D721Med (cell line): ENCODE measurements around the gene PTER.
A peak's percentile ranks its signal among the peaks of the same experiment; 100 is the strongest.

Experiments used
- DNase-seq: peaks from one replicate; pipeline ENCODE4 v3.0.0; 2011; ENCODE audit warnings: low spot score; ENCODE audit not compliant: insufficient read length
- FAIRE-seq: peaks from 2 replicates; lab custom pipeline; 2011; peaks lifted over from hg19 to GRCh38; lab: Jason Lieb, UNC
- TF ChIP-seq, protein P1 (sequence below): IDR thresholded peaks from 2 replicates; pipeline ENCODE4 v1.5.1; 2012; ENCODE audit warnings: mild to moderate bottlenecking, control low read depth; ENCODE audit not compliant: insufficient read depth; ENCODE audit errors: missing control alignments

PTER gene

DNA sequence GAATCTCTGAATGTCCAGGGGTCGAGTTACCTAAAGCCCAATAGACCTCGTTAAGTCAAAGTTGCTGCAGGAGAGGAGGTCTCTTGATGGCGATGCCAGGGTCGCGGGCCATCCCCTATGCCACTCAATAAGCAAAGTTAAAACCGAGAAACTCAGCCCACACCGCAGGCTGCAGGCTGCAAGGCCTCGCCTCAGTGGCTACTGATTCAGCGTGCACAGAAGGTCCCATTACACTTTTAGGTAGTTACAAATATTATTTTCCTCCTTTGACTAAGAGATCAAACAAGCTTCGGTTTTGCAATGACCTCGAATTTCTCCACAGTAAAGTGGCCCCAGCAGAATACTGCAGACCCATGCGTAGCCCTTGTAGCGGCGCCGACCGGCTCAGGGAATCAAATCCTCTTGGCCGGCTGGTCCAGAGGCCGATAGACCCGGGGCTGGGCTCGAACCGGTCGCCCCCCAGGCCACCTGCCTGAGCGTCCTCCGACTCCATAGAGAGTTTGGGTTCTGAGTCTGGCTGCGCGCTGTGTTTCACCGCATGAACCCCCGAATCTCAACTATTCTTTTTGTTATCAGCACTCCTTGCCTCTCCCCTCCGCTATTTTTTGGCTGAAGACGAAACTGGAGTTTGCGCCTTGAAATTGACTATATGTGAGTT, 82.6 kb downstream of the PTER start:
- DNase-seq (no peak), FAIRE-seq (no peak)
- TF ChIP-seq, protein P1, sequence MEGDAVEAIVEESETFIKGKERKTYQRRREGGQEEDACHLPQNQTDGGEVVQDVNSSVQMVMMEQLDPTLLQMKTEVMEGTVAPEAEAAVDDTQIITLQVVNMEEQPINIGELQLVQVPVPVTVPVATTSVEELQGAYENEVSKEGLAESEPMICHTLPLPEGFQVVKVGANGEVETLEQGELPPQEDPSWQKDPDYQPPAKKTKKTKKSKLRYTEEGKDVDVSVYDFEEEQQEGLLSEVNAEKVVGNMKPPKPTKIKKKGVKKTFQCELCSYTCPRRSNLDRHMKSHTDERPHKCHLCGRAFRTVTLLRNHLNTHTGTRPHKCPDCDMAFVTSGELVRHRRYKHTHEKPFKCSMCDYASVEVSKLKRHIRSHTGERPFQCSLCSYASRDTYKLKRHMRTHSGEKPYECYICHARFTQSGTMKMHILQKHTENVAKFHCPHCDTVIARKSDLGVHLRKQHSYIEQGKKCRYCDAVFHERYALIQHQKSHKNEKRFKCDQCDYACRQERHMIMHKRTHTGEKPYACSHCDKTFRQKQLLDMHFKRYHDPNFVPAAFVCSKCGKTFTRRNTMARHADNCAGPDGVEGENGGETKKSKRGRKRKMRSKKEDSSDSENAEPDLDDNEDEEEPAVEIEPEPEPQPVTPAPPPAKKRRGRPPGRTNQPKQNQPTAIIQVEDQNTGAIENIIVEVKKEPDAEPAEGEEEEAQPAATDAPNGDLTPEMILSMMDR: no peak

GRCh38 chr10:16519908-16520861, 83.4 kb downstream of the PTER start:
- TF ChIP-seq, protein P1: no peak
- no peak for FAIRE-seq

DNA sequence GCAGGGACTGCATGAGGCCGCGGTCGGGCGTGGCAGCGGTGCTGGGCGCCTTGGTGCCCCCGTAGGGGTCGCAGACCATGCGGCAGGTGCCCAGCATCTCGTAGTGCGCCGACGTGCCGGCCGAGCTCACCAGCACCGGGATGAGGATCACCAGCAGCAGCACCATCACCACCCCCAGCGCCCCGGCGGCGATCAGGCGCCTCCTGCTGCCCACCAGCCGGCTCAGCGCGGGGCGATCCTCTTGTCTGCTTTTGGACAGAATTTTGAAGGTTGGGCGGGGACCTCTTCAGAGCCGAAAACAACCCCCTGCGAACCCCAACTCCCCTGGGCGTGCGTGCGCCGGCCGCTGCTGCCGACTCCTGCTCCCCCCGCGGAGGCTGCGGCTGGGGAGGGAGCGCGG, 84.1 kb downstream of the PTER start:
- no peak for FAIRE-seq
- DNase-seq: no peak
- TF ChIP-seq, protein P1: peak; percentile 49

More at GRCh38 chr10:16519908-16520861, 83.4 kb downstream of the PTER start:
- DNase-seq: no peak

GRCh38 chr10:16521311-16522016, 84.7 kb downstream of the PTER start, which contains the start of gene C1QL3:
Gene C1QL3 (minus strand): TSS chr10:16521879. CDS start chr10:16521065, 814 bp downstream.
- TF ChIP-seq, protein P1: no peak
- FAIRE-seq (no peak), DNase-seq (no peak)

DNA sequence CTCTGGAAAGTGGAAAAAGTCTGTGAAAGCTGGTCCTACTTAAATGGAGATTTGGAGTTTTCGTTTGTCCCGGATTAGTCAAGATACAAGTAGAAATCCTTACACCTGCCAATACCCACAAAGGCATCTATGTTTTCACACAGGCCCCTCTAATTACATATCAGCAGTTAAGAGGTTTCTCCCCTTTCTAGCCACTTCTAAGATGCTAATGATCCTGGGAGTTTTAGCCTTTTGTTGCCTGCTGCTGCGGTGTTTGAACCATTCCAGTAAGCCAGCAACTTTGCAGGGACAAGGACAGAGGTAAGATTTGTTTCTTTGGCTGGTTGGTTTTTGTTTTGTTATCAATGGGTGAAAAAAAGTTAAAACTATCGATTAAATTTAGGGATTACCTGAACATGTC, 90.6 kb downstream of the PTER start:
- TF ChIP-seq, protein P1: no peak
- FAIRE-seq (peak; percentile 21), DNase-seq (no peak)

- TF ChIP-seq, protein P1: no peak
- no peak for FAIRE-seq
- DNase-seq: no peak
Measured at GRCh38 chr10:16529853-16530252, 93.0 kb downstream of the PTER start.
